Rectal smooth muscle tissue (tissue), 1 donor: Measurements from ENCODE around the gene MRPL40.
A peak's percentile ranks its signal among the peaks of the same experiment; 100 is the strongest.

Source experiments
- H3K27ac ChIP-seq: one replicate; pipeline ENCODE4 v1.7.0; 2013; ENCODE audit warnings: low read depth, low read length, inconsistent platforms
- H3K27me3 ChIP-seq: one replicate; pipeline ENCODE4 v1.7.0; 2013; ENCODE audit warnings: low read length; ENCODE audit not compliant: control insufficient read depth, insufficient read depth
- H3K36me3 ChIP-seq: one replicate; pipeline ENCODE4 v1.7.0; 2013; ENCODE audit warnings: low read length; ENCODE audit not compliant: control insufficient read depth, insufficient read depth
- H3K4me1 ChIP-seq: one replicate; pipeline ENCODE4 v1.7.0; 2013; ENCODE audit warnings: low read length; ENCODE audit not compliant: control insufficient read depth, insufficient read depth
- H3K4me3 ChIP-seq: one replicate; pipeline ENCODE4 v1.7.0; 2013; ENCODE audit warnings: low read length
- H3K9ac ChIP-seq: one replicate; pipeline ENCODE4 v1.7.0; 2013; ENCODE audit warnings: low read length

Gene MRPL40

GRCh38 chr22:19432133-19432851 lies at the start of gene MRPL40:
MRPL40 (plus strand) TSS chr22:19432545; CDS start chr22:19432555, 10 bp downstream.
- Histone ChIP-seq H3K4me3 (peak within 1 kb of the TSS; percentile 81), H3K9ac (peak within 1 kb of the TSS; percentile 85), H3K27ac (peak within 1 kb of the TSS; percentile 96), H3K27me3 (no peaks in the 10 kb centered on the region), H3K4me1 (peaks cover 14% of the 10 kb centered on the region), H3K36me3 (peaks cover 12% of the 10 kb centered on the region)

- peaks cover 39% of the 10 kb centered on the region for H3K36me3 ChIP-seq
Observed at GRCh38 chr22:19383292-19383691, 49.1 kb upstream of the MRPL40 start.

GRCh38 chr22:19385221-19385906 lies 47.0 kb upstream of the MRPL40 start:
- H3K36me3 ChIP-seq: peaks cover 53% of the 10 kb centered on the region
- H3K9ac ChIP-seq: no peak overlapping the region
- H3K4me3 ChIP-seq: no peak overlapping the region
- H3K27ac ChIP-seq: no peak overlapping the region
- H3K4me1 ChIP-seq: no peaks in the 10 kb centered on the region
- no peaks in the 10 kb centered on the region for H3K27me3 ChIP-seq

More at GRCh38 chr22:19383292-19383691, 49.1 kb upstream of the MRPL40 start:
- H3K27ac ChIP-seq: no peak overlapping the region
- no peak overlapping the region for H3K4me3 ChIP-seq
- H3K27me3 ChIP-seq: no peaks in the 10 kb centered on the region
- H3K9ac ChIP-seq: no peak overlapping the region
- H3K4me1 ChIP-seq: no peaks in the 10 kb centered on the region

- Histone ChIP-seq H3K4me3 (no peak overlapping the region), H3K4me1 (no peaks in the 10 kb centered on the region), H3K27me3 (no peaks in the 10 kb centered on the region), H3K9ac (no peak overlapping the region), H3K36me3 (peaks cover 55% of the 10 kb centered on the region), H3K27ac (no peak overlapping the region)
Observed at GRCh38 chr22:19386248-19386647, 46.1 kb upstream of the MRPL40 start.

GRCh38 chr22:19387038-19387437 lies 45.3 kb upstream of the MRPL40 start:
- H3K4me1 ChIP-seq: no peaks in the 10 kb centered on the region
- H3K9ac ChIP-seq: no peak overlapping the region
- H3K27ac ChIP-seq: no peak overlapping the region
- no peaks in the 10 kb centered on the region for H3K27me3 ChIP-seq
- H3K4me3 ChIP-seq: no peak overlapping the region
- peaks cover 57% of the 10 kb centered on the region for H3K36me3 ChIP-seq

- no peak overlapping the region for H3K27ac ChIP-seq
- no peaks in the 10 kb centered on the region for H3K4me1 ChIP-seq
- no peaks in the 10 kb centered on the region for H3K27me3 ChIP-seq
- no peak overlapping the region for H3K9ac ChIP-seq
- peaks cover 55% of the 10 kb centered on the region for H3K36me3 ChIP-seq
- no peak overlapping the region for H3K4me3 ChIP-seq
Observed at GRCh38 chr22:19387575-19387974, 44.8 kb upstream of the MRPL40 start.

- Histone ChIP-seq H3K36me3 (peaks cover 48% of the 10 kb centered on the region), H3K9ac (no peak overlapping the region), H3K4me1 (no peaks in the 10 kb centered on the region), H3K27ac (no peak overlapping the region), H3K4me3 (no peak overlapping the region), H3K27me3 (no peaks in the 10 kb centered on the region)
Observed at GRCh38 chr22:19393704-19394103, 38.6 kb upstream of the MRPL40 start.

- H3K27me3 ChIP-seq: no peaks in the 10 kb centered on the region
- H3K4me3 ChIP-seq: no peak overlapping the region
- no peak overlapping the region for H3K27ac ChIP-seq
- H3K36me3 ChIP-seq: peaks cover 45% of the 10 kb centered on the region
- H3K4me1 ChIP-seq: no peaks in the 10 kb centered on the region
- H3K9ac ChIP-seq: no peak overlapping the region
Observed at GRCh38 chr22:19394274-19395050, 37.9 kb upstream of the MRPL40 start.

GRCh38 chr22:19395276-19395675 lies 37.1 kb upstream of the MRPL40 start:
- H3K9ac ChIP-seq: no peak overlapping the region
- H3K4me3 ChIP-seq: no peak overlapping the region
- no peaks in the 10 kb centered on the region for H3K27me3 ChIP-seq
- peaks cover 44% of the 10 kb centered on the region for H3K36me3 ChIP-seq
- no peaks in the 10 kb centered on the region for H3K4me1 ChIP-seq
- no peak overlapping the region for H3K27ac ChIP-seq

- Histone ChIP-seq H3K4me1 (no peaks in the 10 kb centered on the region), H3K9ac (no peak overlapping the region), H3K27me3 (no peaks in the 10 kb centered on the region), H3K36me3 (peaks cover 46% of the 10 kb centered on the region), H3K27ac (no peak overlapping the region), H3K4me3 (no peak overlapping the region)
Observed at GRCh38 chr22:19396561-19396933, 35.8 kb upstream of the MRPL40 start.

GRCh38 chr22:19396934-19397733 lies 35.2 kb upstream of the MRPL40 start:
- no peak overlapping the region for H3K27ac ChIP-seq
- no peak overlapping the region for H3K9ac ChIP-seq
- H3K36me3 ChIP-seq: peaks cover 43% of the 10 kb centered on the region
- no peaks in the 10 kb centered on the region for H3K4me1 ChIP-seq
- H3K27me3 ChIP-seq: no peaks in the 10 kb centered on the region
- no peak overlapping the region for H3K4me3 ChIP-seq

GRCh38 chr22:19397734-19398104 lies 34.6 kb upstream of the MRPL40 start:
- Histone ChIP-seq H3K4me3 (no peak overlapping the region), H3K27ac (no peak overlapping the region), H3K4me1 (no peaks in the 10 kb centered on the region), H3K36me3 (peaks cover 37% of the 10 kb centered on the region), H3K9ac (no peak overlapping the region), H3K27me3 (no peaks in the 10 kb centered on the region)
